ENCODE measurements around the gene TOP3B. TPM values are rescaled to one million over a fixed set of nuclear protein-coding genes. Genes with fewer than 3 reads are reported as not detected.

TOP3B gene
- total and polyA plus RNA-seq, 9 of the 15 experiments (the other 6 are each of a cell fraction or from before 2014, with no cell fraction given) = 3.0 to 188 (median 112) TPM

GRCh38 chr22:21923163-21923561 is 59.4 kb downstream of the TOP3B start (continued):
- TF ChIP-seq ELK1 (CRISPR knock-in tag; IDR thresholded peaks at IDR 0.05) (0 out of 2 replicates have a peak, but pooled peaks have one; percentile 29), HMG20A (CRISPR knock-in tag; conservative IDR thresholded peaks at IDR 0.05) (no peak), COPS2 (conservative IDR thresholded peaks at IDR 0.05) (no peak), GATAD2A (IDR thresholded peaks at IDR 0.05) (no peak), ZNF146 (CRISPR knock-in tag; IDR thresholded peaks at IDR 0.05; ENCODE audit: unreplicated experiment) (no peak), ZNF143 (CRISPR knock-in tag; IDR thresholded peaks at IDR 0.05) (0 out of 2 replicates have a peak, but pooled peaks have one; percentile 38), FOXP1 (CRISPR knock-in tag; IDR thresholded peaks at IDR 0.05) (no peak), ZNF695 (CRISPR knock-in tag; IDR thresholded peaks at IDR 0.05) (no peak), ZSCAN32 (CRISPR knock-in tag; IDR thresholded peaks at IDR 0.05) (no peak), ZNF165 (CRISPR knock-in tag; IDR thresholded peaks at IDR 0.05; ENCODE audit: borderline replicate concordance) (no peak), ZNF280B (CRISPR knock-in tag; IDR thresholded peaks at IDR 0.05) (no peak), MEIS2 (IDR thresholded peaks at IDR 0.05; ENCODE audit: partially characterized antibody) (no peak), HIVEP1 (CRISPR knock-in tag; IDR thresholded peaks at IDR 0.05) (no peak), ZNF778 (CRISPR knock-in tag; IDR thresholded peaks at IDR 0.05) (no peak), MITF (IDR thresholded peaks at IDR 0.05) (no peak), ZNF511 (CRISPR knock-in tag; IDR thresholded peaks at IDR 0.05) (no peak), CREBBP (IDR thresholded peaks at IDR 0.05; ENCODE audit: low read depth, low read length) (no peak), FOXM1 (IDR thresholded peaks at IDR 0.05; ENCODE audit: low read depth) (no peak), FOXM1 (CRISPR knock-in tag; IDR thresholded peaks at IDR 0.05; ENCODE audit: low read depth) (no peak)
- TF ChIP-seq, protein P1, sequence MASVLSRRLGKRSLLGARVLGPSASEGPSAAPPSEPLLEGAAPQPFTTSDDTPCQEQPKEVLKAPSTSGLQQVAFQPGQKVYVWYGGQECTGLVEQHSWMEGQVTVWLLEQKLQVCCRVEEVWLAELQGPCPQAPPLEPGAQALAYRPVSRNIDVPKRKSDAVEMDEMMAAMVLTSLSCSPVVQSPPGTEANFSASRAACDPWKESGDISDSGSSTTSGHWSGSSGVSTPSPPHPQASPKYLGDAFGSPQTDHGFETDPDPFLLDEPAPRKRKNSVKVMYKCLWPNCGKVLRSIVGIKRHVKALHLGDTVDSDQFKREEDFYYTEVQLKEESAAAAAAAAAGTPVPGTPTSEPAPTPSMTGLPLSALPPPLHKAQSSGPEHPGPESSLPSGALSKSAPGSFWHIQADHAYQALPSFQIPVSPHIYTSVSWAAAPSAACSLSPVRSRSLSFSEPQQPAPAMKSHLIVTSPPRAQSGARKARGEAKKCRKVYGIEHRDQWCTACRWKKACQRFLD (CRISPR knock-in tag; IDR thresholded peaks at IDR 0.05) = no peak
- TF ChIP-seq, protein P2, sequence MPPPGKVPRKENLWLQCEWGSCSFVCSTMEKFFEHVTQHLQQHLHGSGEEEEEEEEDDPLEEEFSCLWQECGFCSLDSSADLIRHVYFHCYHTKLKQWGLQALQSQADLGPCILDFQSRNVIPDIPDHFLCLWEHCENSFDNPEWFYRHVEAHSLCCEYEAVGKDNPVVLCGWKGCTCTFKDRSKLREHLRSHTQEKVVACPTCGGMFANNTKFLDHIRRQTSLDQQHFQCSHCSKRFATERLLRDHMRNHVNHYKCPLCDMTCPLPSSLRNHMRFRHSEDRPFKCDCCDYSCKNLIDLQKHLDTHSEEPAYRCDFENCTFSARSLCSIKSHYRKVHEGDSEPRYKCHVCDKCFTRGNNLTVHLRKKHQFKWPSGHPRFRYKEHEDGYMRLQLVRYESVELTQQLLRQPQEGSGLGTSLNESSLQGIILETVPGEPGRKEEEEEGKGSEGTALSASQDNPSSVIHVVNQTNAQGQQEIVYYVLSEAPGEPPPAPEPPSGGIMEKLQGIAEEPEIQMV (tag; conservative IDR thresholded peaks at IDR 0.05; ENCODE audit: low read depth) = no peak
- TF ChIP-seq, protein P3, sequence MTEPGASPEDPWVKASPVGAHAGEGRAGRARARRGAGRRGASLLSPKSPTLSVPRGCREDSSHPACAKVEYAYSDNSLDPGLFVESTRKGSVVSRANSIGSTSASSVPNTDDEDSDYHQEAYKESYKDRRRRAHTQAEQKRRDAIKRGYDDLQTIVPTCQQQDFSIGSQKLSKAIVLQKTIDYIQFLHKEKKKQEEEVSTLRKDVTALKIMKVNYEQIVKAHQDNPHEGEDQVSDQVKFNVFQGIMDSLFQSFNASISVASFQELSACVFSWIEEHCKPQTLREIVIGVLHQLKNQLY (CRISPR knock-in tag; conservative IDR thresholded peaks at IDR 0.05) = 0 out of 4 replicates have a peak, but pooled peaks of 1 of the 2 experiments have one; percentile 35
